ENCODE data around the gene SDK2.

DNA sequence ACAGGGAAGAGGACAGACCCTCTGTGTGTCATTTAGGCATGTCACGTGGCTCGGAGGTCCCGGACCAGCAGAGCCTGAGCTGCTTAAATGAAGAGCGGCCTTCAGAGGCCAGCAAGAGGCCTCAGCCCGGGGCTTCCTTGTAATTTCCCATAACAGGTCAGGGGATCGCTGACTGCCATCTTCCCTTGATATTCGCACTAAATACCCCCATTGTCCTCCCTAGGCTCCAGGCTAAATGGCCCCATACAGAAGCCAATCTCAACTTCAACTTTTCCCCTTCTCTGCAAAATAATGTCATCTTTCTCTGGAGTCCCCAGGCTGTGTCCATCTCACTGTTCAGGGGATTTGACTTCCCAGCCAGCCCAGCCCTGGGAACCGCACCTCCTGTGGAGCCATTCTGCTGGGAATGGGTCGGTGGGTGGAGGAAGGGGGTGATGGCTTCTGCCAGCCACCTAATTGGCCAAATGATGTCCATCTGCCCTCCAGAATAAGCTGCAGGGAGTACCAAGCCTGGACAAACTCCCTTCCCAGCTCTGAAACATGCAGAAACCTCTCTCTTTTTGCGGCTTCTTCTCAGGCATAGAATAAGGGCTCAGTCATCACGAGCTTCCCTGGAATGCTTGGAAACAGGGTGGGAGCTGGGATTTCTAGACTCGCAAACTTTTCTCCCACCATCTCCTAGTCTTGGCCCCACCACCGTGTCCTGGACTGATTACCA, 129.9 kb downstream of the SDK2 start:
- TF ChIP-seq, protein P1, sequence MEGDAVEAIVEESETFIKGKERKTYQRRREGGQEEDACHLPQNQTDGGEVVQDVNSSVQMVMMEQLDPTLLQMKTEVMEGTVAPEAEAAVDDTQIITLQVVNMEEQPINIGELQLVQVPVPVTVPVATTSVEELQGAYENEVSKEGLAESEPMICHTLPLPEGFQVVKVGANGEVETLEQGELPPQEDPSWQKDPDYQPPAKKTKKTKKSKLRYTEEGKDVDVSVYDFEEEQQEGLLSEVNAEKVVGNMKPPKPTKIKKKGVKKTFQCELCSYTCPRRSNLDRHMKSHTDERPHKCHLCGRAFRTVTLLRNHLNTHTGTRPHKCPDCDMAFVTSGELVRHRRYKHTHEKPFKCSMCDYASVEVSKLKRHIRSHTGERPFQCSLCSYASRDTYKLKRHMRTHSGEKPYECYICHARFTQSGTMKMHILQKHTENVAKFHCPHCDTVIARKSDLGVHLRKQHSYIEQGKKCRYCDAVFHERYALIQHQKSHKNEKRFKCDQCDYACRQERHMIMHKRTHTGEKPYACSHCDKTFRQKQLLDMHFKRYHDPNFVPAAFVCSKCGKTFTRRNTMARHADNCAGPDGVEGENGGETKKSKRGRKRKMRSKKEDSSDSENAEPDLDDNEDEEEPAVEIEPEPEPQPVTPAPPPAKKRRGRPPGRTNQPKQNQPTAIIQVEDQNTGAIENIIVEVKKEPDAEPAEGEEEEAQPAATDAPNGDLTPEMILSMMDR (tag by site-specific recombination; IDR thresholded peaks at IDR 0.05): no peak
- TF ChIP-seq, protein P2, sequence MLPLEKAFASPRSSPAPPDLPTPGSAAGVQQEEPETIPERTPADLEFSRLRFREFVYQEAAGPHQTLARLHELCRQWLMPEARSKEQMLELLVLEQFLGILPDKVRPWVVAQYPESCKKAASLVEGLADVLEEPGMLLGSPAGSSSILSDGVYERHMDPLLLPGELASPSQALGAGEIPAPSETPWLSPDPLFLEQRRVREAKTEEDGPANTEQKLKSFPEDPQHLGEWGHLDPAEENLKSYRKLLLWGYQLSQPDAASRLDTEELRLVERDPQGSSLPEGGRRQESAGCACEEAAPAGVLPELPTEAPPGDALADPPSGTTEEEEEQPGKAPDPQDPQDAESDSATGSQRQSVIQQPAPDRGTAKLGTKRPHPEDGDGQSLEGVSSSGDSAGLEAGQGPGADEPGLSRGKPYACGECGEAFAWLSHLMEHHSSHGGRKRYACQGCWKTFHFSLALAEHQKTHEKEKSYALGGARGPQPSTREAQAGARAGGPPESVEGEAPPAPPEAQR (tag by site-specific recombination; IDR thresholded peaks at IDR 0.05): no peak
- TF ChIP-seq ZNF362 (tag by site-specific recombination; IDR thresholded peaks at IDR 0.05) (no peak), ZNF146 (tag by site-specific recombination; IDR thresholded peaks at IDR 0.05) (no peak), ZNF211 (tag by site-specific recombination; IDR thresholded peaks at IDR 0.05; ENCODE audit: low read depth) (no peak), ZNF792 (tag by site-specific recombination; IDR thresholded peaks at IDR 0.05) (no peak), OVOL3 (tag by site-specific recombination; IDR thresholded peaks at IDR 0.05) (no peak), YY1 (tag by site-specific recombination; IDR thresholded peaks at IDR 0.05) (no peak), ZNF280C (tag by site-specific recombination; IDR thresholded peaks at IDR 0.05) (no peak), REST (tag by site-specific recombination; IDR thresholded peaks at IDR 0.05) (no peak)
- TF ChIP-seq, protein P3, sequence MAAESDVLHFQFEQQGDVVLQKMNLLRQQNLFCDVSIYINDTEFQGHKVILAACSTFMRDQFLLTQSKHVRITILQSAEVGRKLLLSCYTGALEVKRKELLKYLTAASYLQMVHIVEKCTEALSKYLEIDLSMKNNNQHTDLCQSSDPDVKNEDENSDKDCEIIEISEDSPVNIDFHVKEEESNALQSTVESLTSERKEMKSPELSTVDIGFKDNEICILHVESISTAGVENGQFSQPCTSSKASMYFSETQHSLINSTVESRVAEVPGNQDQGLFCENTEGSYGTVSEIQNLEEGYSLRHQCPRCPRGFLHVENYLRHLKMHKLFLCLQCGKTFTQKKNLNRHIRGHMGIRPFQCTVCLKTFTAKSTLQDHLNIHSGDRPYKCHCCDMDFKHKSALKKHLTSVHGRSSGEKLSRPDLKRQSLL (tag by site-specific recombination; IDR thresholded peaks at IDR 0.05): no peak
- TF ChIP-seq, protein P4, sequence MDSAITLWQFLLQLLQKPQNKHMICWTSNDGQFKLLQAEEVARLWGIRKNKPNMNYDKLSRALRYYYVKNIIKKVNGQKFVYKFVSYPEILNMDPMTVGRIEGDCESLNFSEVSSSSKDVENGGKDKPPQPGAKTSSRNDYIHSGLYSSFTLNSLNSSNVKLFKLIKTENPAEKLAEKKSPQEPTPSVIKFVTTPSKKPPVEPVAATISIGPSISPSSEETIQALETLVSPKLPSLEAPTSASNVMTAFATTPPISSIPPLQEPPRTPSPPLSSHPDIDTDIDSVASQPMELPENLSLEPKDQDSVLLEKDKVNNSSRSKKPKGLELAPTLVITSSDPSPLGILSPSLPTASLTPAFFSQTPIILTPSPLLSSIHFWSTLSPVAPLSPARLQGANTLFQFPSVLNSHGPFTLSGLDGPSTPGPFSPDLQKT (IDR thresholded peaks at IDR 0.05; ENCODE audit: borderline replicate concordance, low read depth, low read length): no peak
